ENCODE results near the gene MDH2. TPM values are rescaled to one million over a fixed set of nuclear protein-coding genes. Genes with fewer than 3 reads are reported as not detected.

Gene MDH2
- total and polyA plus RNA-seq, 2 experiments from 2014 or later = 150 to 180 TPM

- no peak for TF ChIP-seq NANOG (IDR thresholded peaks at IDR 0.05; ENCODE audit: borderline replicate concordance)
- TF ChIP-seq EZH2phosphoT487 (IDR thresholded peaks at IDR 0.05; ENCODE audit: unreplicated experiment) = no peak
- no peak for TF ChIP-seq ETS1 (IDR thresholded peaks at IDR 0.05)
- no peak for TF ChIP-seq JUNB (IDR thresholded peaks at IDR 0.05; ENCODE audit: unreplicated experiment)
- no peak for TF ChIP-seq ZNF114 (CRISPR knock-in tag; IDR thresholded peaks at IDR 0.05)
- TF ChIP-seq CTCF (conservative IDR thresholded peaks at IDR 0.05; ENCODE audit: low read depth in 2 of 2) = no peak
These were observed 10.6 kb upstream of the MDH2 start (continued) for GRCh38 chr7:76037310-76037709.

- Mint-ChIP-seq H3K4me1 (no peaks in the 10 kb centered on the region), H3K9me3 (no peaks in the 10 kb centered on the region), H3K4me3 (no peak overlapping the region), H3K27ac (no peak overlapping the region; the same call in 1 of the 2 replicates), H3K27me3 (ENCODE audit: insufficient read depth, low read depth, poor library complexity) (peaks cover 1% of the 10 kb centered on the region), H3K36me3 (ENCODE audit: low read depth) (peaks cover 2% of the 10 kb centered on the region; the same call in 1 of the 3 replicates)
- no peaks in the 10 kb centered on the region for H3F3A ChIP-seq (replicated peaks; ENCODE audit: low read depth)
- no peak overlapping the region for H3K4me3 ChIP-seq
- no peak overlapping the region for H3K27ac ChIP-seq (ENCODE audit: low read depth)
- no peaks in the 10 kb centered on the region for H3K4me1 ChIP-seq (ENCODE audit: insufficient read depth)
- DNase-seq (ENCODE audit: low spot score) = no peak
- H3K36me3 ChIP-seq (ENCODE audit: insufficient read depth) = no peaks in the 10 kb centered on the region
- peaks cover 11% of the 10 kb centered on the region for H3K79me2 ChIP-seq (replicated peaks; ENCODE audit: insufficient read depth)
- H3K27me3 ChIP-seq (ENCODE audit: insufficient read depth) = no peaks in the 10 kb centered on the region
- H3K9me2 ChIP-seq (ENCODE audit: insufficient read depth) = no peaks in the 10 kb centered on the region
- H4K20me1 ChIP-seq (replicated peaks; ENCODE audit: insufficient read depth) = peaks cover 2% of the 10 kb centered on the region; the same call in 1 of the 2 replicates
- H2AFZ ChIP-seq = no peak overlapping the region
- no peak for ATAC-seq
- no peak overlapping the region for H3K4me2 ChIP-seq
- no peak for TF ChIP-seq REST (IDR thresholded peaks at IDR 0.05; ENCODE audit: unreplicated experiment)
- no peak for TF ChIP-seq JUNB (IDR thresholded peaks at IDR 0.05; ENCODE audit: unreplicated experiment)
- TF ChIP-seq STAT1 (IDR thresholded peaks at IDR 0.05; ENCODE audit: unreplicated experiment) = no peak
- TF ChIP-seq EZH2phosphoT487 (IDR thresholded peaks at IDR 0.05; ENCODE audit: unreplicated experiment) = no peak
- no peak for TF ChIP-seq ZNF114 (CRISPR knock-in tag; IDR thresholded peaks at IDR 0.05)
- no peak for TF ChIP-seq ZNF462 (CRISPR knock-in tag; IDR thresholded peaks at IDR 0.05)
- no peak for TF ChIP-seq CREB1 (CRISPR knock-in tag; IDR thresholded peaks at IDR 0.05; ENCODE audit: low read depth)
- no peak for TF ChIP-seq EZH2 (IDR thresholded peaks at IDR 0.05; ENCODE audit: low read depth, unreplicated experiment)
These were observed 7.8 kb upstream of the MDH2 start for GRCh38 chr7:76040126-76040525.
